H1 (cell line): ENCODE data around the gene LTO1. TPM values are rescaled to one million over a fixed set of nuclear protein-coding genes. Genes with fewer than 3 reads are reported as not detected.

Source experiments
- CTCF ChIA-PET: fragments of 300-600 bp; sonication (Branson Sonifier 250); formaldehyde crosslinking; loops from one replicate; lab custom pipeline; 2021; ENCODE audit not compliant: partially characterized antibody; lab: Charles Lee
- POLR2A ChIA-PET: fragments of 300-600 bp; sonication (Branson Sonifier 250); formaldehyde crosslinking; loops from one replicate; lab custom pipeline; 2021; ENCODE audit warnings: inconsistent platforms; ENCODE audit not compliant: partially characterized antibody; lab: Charles Lee
- DNase-seq, 2 experiments: peaks; one replicate each; pipeline versions ENCODE4 v3.0.0 to v3.0.0-alpha.2; 2010 to 2022; ENCODE audit warnings: low spot score in 2 of 2, low read depth in 1 of 2, mixed read lengths in 1 of 2
- FAIRE-seq: peaks from 2 replicates; lab custom pipeline; 2011; peaks lifted over from hg19 to GRCh38; lab: Jason Lieb, UNC
- H2AFZ ChIP-seq: 2 replicates; pipeline ENCODE4 v1.8.1; 2012; ENCODE audit warnings: low read length, inconsistent platforms
- H2AK5ac ChIP-seq: 2 replicates; pipeline ENCODE4 v1.6.1; 2013; ENCODE audit warnings: low read depth, low read length
- H2BK120ac ChIP-seq: replicated peaks from 2 replicates; pipeline ENCODE3; 2013; ENCODE audit warnings: low read depth, low read length, inconsistent platforms
- H2BK12ac ChIP-seq: 2 replicates; pipeline ENCODE4 v1.6.1; 2013; ENCODE audit warnings: low read depth, low read length
- H2BK15ac ChIP-seq: 2 replicates; pipeline ENCODE4 v1.6.1; 2013; ENCODE audit warnings: low read length
- H2BK20ac ChIP-seq: 2 replicates; pipeline ENCODE4 v1.6.1; 2013; ENCODE audit warnings: low read length
- H2BK5ac ChIP-seq: 2 replicates; pipeline ENCODE4 v1.6.1; 2013; ENCODE audit warnings: low read depth, low read length
- H3K14ac ChIP-seq: 2 replicates; pipeline ENCODE4 v1.6.1; 2013; ENCODE audit warnings: inconsistent platforms; ENCODE audit not compliant: insufficient read length
- H3K18ac ChIP-seq: 2 replicates; pipeline ENCODE4 v1.6.1; 2013; ENCODE audit warnings: low read length; ENCODE audit errors: extremely low read depth
- H3K23ac ChIP-seq: 2 replicates; pipeline ENCODE4 v1.6.1; 2013; ENCODE audit warnings: inconsistent platforms; ENCODE audit not compliant: insufficient read length
- H3K23me2 ChIP-seq: 2 replicates; pipeline ENCODE4 v1.6.1; 2013; ENCODE audit warnings: low read depth, low read length
- H3K27ac ChIP-seq: 2 replicates; pipeline ENCODE4 v1.6.1; 2011; ENCODE audit warnings: low read depth, low read length, inconsistent platforms
- H3K27me3 ChIP-seq, 4 experiments: replicated peaks in 1 of 4; 1 replicate in 1 of 4; 2 replicates in 3 of 4; pipeline versions ENCODE4 v1.6.1 to v1.8.1; 2011 to 2013; ENCODE audit warnings: low read length in 3 of 4, mild to moderate bottlenecking in 3 of 4, inconsistent platforms in 2 of 4, mixed read lengths in 2 of 4, moderate library complexity in 1 of 4; ENCODE audit not compliant: control insufficient read depth in 3 of 4, insufficient read depth in 3 of 4; ENCODE audit errors: extremely low read depth in 1 of 4
- H3K36me3 ChIP-seq, 4 experiments: 2 replicates each; pipeline versions ENCODE4 v1.6.1 to v1.8.1; 2011 to 2013; ENCODE audit warnings: mild to moderate bottlenecking in 4 of 4, low read length in 3 of 4, moderate library complexity in 2 of 4, control low read depth in 1 of 4, inconsistent platforms in 1 of 4; ENCODE audit not compliant: insufficient read depth in 4 of 4, control insufficient read depth in 2 of 4
- H3K4ac ChIP-seq: replicated peaks from 2 replicates; pipeline ENCODE3; 2013; ENCODE audit warnings: low read length, low read depth, mixed read lengths, inconsistent platforms; ENCODE audit not compliant: insufficient read length
- H3K4me1 ChIP-seq, 4 experiments: replicated peaks in 1 of 4; 1 replicate in 1 of 4; 2 replicates in 3 of 4; pipeline versions ENCODE4 v1.6.1 to v1.8.1; 2011 to 2013; ENCODE audit warnings: low read length in 3 of 4, inconsistent platforms in 2 of 4, mixed read lengths in 1 of 4; ENCODE audit not compliant: insufficient read depth in 4 of 4, control insufficient read depth in 3 of 4
- H3K4me2 ChIP-seq, 2 experiments: 2 replicates each; pipeline versions ENCODE4 v1.6.1 to v1.8.1; 2011 to 2013; ENCODE audit warnings: low read depth in 2 of 2, low read length in 2 of 2, control low read depth in 1 of 2, inconsistent platforms in 1 of 2, mild to moderate bottlenecking in 1 of 2; ENCODE audit not compliant: insufficient read depth in 1 of 2
- H3K4me3 ChIP-seq, 4 experiments: fragments of 200-600, 300-600 bp in 1 of 4; sonication (generic), shearing (Covaris generic), sonication (Bioruptor Twin) in 1 of 4; 2 replicates each; pipeline versions ENCODE4 v1.5.1 to v1.8.1; 2011 to 2016; ENCODE audit warnings: low read length in 4 of 4, low read depth in 3 of 4, control low read depth in 2 of 4, inconsistent platforms in 2 of 4, mild to moderate bottlenecking in 2 of 4, mixed read lengths in 1 of 4, moderate library complexity in 1 of 4; ENCODE audit not compliant: insufficient read depth in 2 of 4; ENCODE audit errors: extremely low read depth in 1 of 4
- H3K56ac ChIP-seq: replicated peaks from 2 replicates; pipeline ENCODE3; 2013; ENCODE audit warnings: low read depth, mild to moderate bottlenecking, mixed read lengths, low read length, inconsistent platforms; ENCODE audit not compliant: insufficient read length
- H3K79me1 ChIP-seq: 2 replicates; pipeline ENCODE4 v1.6.1; 2013; ENCODE audit warnings: low read depth, low read length, control low read depth
- H3K79me2 ChIP-seq, 2 experiments: 2 replicates each; pipeline versions ENCODE4 v1.6.1 to v1.8.1; 2012 to 2013; ENCODE audit warnings: low read length in 2 of 2, mild to moderate bottlenecking in 2 of 2, inconsistent platforms in 1 of 2; ENCODE audit not compliant: insufficient read depth in 2 of 2, control insufficient read depth in 1 of 2
- H3K9ac ChIP-seq, 4 experiments: replicated peaks in 1 of 4; 1 replicate in 1 of 4; 2 replicates in 3 of 4; pipeline versions ENCODE4 v1.6.1 to v1.8.1; 2011 to 2013; ENCODE audit warnings: low read depth in 3 of 4, low read length in 3 of 4, control low read depth in 2 of 4, mild to moderate bottlenecking in 2 of 4, moderate library complexity in 2 of 4, inconsistent platforms in 1 of 4; ENCODE audit errors: extremely low read depth in 1 of 4
- H3K9me3 ChIP-seq, 2 experiments: 2 replicates each; pipeline versions ENCODE4 v1.6.1 to v1.8.1; 2012 to 2013; ENCODE audit warnings: mild to moderate bottlenecking in 2 of 2, moderate library complexity in 2 of 2, control low read depth in 1 of 2, inconsistent platforms in 1 of 2, low read depth in 1 of 2, low read length in 1 of 2, mixed read lengths in 1 of 2; ENCODE audit not compliant: insufficient read depth in 2 of 2
- H4K20me1 ChIP-seq, 2 experiments: replicated peaks in 1 of 2; 2 replicates each; pipeline versions ENCODE3 to v1.8.1; 2011 to 2013; ENCODE audit warnings: inconsistent platforms in 2 of 2, low read length in 2 of 2, mild to moderate bottlenecking in 1 of 2; ENCODE audit not compliant: insufficient read depth in 2 of 2, control insufficient read depth in 1 of 2
- H4K5ac ChIP-seq: 2 replicates; pipeline ENCODE4 v1.6.1; 2013; ENCODE audit warnings: low read length, low read depth, mixed read lengths, inconsistent platforms; ENCODE audit not compliant: insufficient read length
- H4K8ac ChIP-seq: 2 replicates; pipeline ENCODE4 v1.8.0; 2013; ENCODE audit warnings: mild to moderate bottlenecking, moderate library complexity, low read length, inconsistent platforms; ENCODE audit not compliant: insufficient read depth; ENCODE audit errors: extremely low read depth
- H4K91ac ChIP-seq: replicated peaks from 2 replicates; pipeline ENCODE3; 2013; ENCODE audit warnings: low read length, mixed read lengths, inconsistent platforms; ENCODE audit not compliant: insufficient read length
- CEBPB ChIP-seq: IDR thresholded peaks from 2 replicates; pipeline ENCODE4 v1.6.1; 2012; ENCODE audit warnings: low read depth, low read length
- EP300 ChIP-seq, 2 experiments: IDR thresholded peaks; 1 replicate in 1 of 2; 2 replicates in 1 of 2; pipeline ENCODE4 v1.6.1; 2011 to 2012; ENCODE audit warnings: low read depth in 2 of 2, low read length in 2 of 2, mild to moderate bottlenecking in 2 of 2, borderline replicate concordance in 1 of 2, inconsistent platforms in 1 of 2, moderate library complexity in 1 of 2
- GABPA ChIP-seq: IDR thresholded peaks from 2 replicates; pipeline ENCODE4 v1.6.1; 2011; ENCODE audit warnings: mild to moderate bottlenecking, low read length, moderate library complexity, borderline replicate concordance; ENCODE audit not compliant: insufficient read depth
- JUN ChIP-seq: IDR thresholded peaks from 2 replicates; pipeline ENCODE4 v1.6.1; 2011; ENCODE audit warnings: low read depth, mild to moderate bottlenecking, improper control_type of control experiment, low read length
- KDM5A ChIP-seq: fragments of 200-600 bp; IDR thresholded peaks from 2 replicates; pipeline ENCODE4 v1.7.1; 2012; ENCODE audit warnings: mild to moderate bottlenecking, low read length, inconsistent platforms, mixed read lengths
- SUZ12 ChIP-seq: fragments of 200-600 bp; sonication (generic); IDR thresholded peaks from 2 replicates; pipeline ENCODE4 v1.6.1; 2012; ENCODE audit warnings: mild to moderate bottlenecking, inconsistent platforms, low read length, moderate library complexity, mixed read lengths
- TBP ChIP-seq: IDR thresholded peaks from 2 replicates; pipeline ENCODE4 v1.6.1; 2011; ENCODE audit warnings: low read depth, low read length, improper control_type of control experiment
- WGBS, 2 experiments: shearing (Covaris generic) in 1 of 2; methylation state at CpG; one replicate each; pipeline versions ENCODE4 v1.1.6 to v1.1.7; 2013 to 2015; ENCODE audit warnings: low lambda C conversion rate in 2 of 2, mixed read lengths in 2 of 2, inconsistent platforms in 1 of 2, low coverage in 1 of 2, missing lambda C conversion rate in 1 of 2; ENCODE audit not compliant: insufficient replicate concordance in 2 of 2, insufficient coverage in 1 of 2, insufficient read length in 1 of 2; ENCODE audit errors: extremely low coverage in 1 of 2, missing lambda C conversion rate in 1 of 2; 5-methylcytosine and 5-hydroxymethylcytosine counted together
- polyA plus RNA-seq, 7 experiments: library from polyadenylated mRNA; depleted of rRNA in 3 of 7; stranded (reverse) in 5 of 7; unstranded in 2 of 7; fragments of >200 nt in 5 of 7; fragments of 200-250 nt in 2 of 7; gene quantifications; 1 replicate in 5 of 7; 2 replicates in 1 of 7; 4 replicates in 1 of 7; pipeline versions ENCODE4 v1.2.1 to v1.2.3, GENCODE V29; 2011 to 2013; ENCODE audit warnings: missing spikeins in 2 of 7, mixed read lengths in 2 of 7
- total RNA-seq: library from RNA; stranded (reverse); fragmentation: NEBNext Ultra II Directional; extraction: Animal tissue kit (Norgen Biotek cat#: 25700); gene quantifications from 2 replicates; pipeline ENCODE4 v1.2.1, GENCODE V29; 2021
- TF ChIP-seq, protein P1 (sequence below): IDR thresholded peaks from 2 replicates; pipeline ENCODE4 v1.6.1; 2011; ENCODE audit warnings: low read depth, mild to moderate bottlenecking, low read length; ENCODE audit not compliant: insufficient read depth

The LTO1 gene
- total and polyA plus RNA-seq, 2 of the 8 experiments (the other 6 are each of a cell fraction or from before 2014, with no cell fraction given) = 15.4 to 21.3 TPM

DNA sequence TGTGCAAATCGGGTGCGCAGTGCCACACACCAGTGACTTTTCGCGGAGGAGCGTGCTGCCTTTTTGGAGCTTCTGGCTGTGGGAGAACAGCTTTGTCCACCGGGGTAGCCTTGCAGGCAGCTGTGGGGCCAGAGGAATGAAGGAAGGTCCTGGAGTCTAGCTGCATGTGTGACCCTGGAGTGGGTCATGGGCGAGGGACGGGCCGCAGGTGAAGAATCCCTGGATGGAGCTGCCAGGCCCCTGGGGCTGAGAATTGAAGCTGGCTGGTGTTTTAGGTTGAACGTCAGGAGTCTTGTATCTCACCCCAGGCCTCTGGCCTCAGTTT, 25.6 kb downstream of the LTO1 start:
- no peak overlapping the region for H4K5ac ChIP-seq
- peaks cover 34 to 94% (median 62%) of the 10 kb centered on the region in 4 experiments for H3K36me3 ChIP-seq
- no peak overlapping the region for H3K9ac ChIP-seq
- H4K20me1 ChIP-seq = peaks cover 22 to 33% of the 10 kb centered on the region in 2 experiments
- 95% methylated on average over 10 of the region's 10 CpGs; no CpG with 5 or more reads in 1 of the 2 experiments for WGBS, 2 experiments
- H3K79me1 ChIP-seq = peaks cover 3% of the 10 kb centered on the region
- no peak overlapping the region for H2BK5ac ChIP-seq
- no peak overlapping the region for H3K18ac ChIP-seq
- no peak overlapping the region for H2AK5ac ChIP-seq
- no peak overlapping the region for H3K4me3 ChIP-seq
- H4K8ac ChIP-seq = no peak overlapping the region
- H4K91ac ChIP-seq = no peak overlapping the region
- H2BK120ac ChIP-seq = no peak overlapping the region
- H3K23me2 ChIP-seq = no peaks in the 10 kb centered on the region; the same call in 1 of the 2 replicates
- H2BK20ac ChIP-seq = no peak overlapping the region
- ChIA-PET POLR2A (interaction anchor here (0.9 to 2.3 kb wide), 5 partner anchors 8 to 360 kb away, joined by 3 to 13 read pairs (median 4); partner anchors contain the start of gene LTO1), CTCF (interaction anchor here (1.0 to 1.7 kb wide), 3 partner anchors 12 to 34 kb away, joined by 3 to 5 read pairs (median 5); no protein-coding TSS in a partner anchor)
- TF ChIP-seq TBP (no peak), GABPA (no peak), CEBPB (no peak), JUN (no peak), KDM5A (no peak), EP300 (IDR thresholded peaks at IDR 0.05; ENCODE audit: borderline replicate concordance in 1 of 2, low read depth in 2 of 2, low read length in 2 of 2) (no peak), SUZ12 (no peak)
- TF ChIP-seq, protein P1, sequence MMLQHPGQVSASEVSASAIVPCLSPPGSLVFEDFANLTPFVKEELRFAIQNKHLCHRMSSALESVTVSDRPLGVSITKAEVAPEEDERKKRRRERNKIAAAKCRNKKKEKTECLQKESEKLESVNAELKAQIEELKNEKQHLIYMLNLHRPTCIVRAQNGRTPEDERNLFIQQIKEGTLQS = no peak
- no peak for DNase-seq
- peaks cover 0 to 12% of the 10 kb centered on the region in 2 experiments; a peak in 2 of 4 replicates for H3K79me2 ChIP-seq
- no peak overlapping the region for H2AFZ ChIP-seq
- no peak overlapping the region for H3K27ac ChIP-seq
- no peak overlapping the region for H3K14ac ChIP-seq
- no peak overlapping the region for H3K23ac ChIP-seq
- no peak overlapping the region for H2BK12ac ChIP-seq
- FAIRE-seq = no peak
- H3K9me3 ChIP-seq = no peaks in the 10 kb centered on the region
- H2BK15ac ChIP-seq = no peak overlapping the region
- no peak overlapping the region for H3K4me2 ChIP-seq
- H3K27me3 ChIP-seq = no peaks in the 10 kb centered on the region
- peaks cover 0 to 8% (median under 1%) of the 10 kb centered on the region in 4 experiments; a peak in 3 of 7 replicates for H3K4me1 ChIP-seq
- H3K56ac ChIP-seq = no peak overlapping the region
- H3K4ac ChIP-seq = no peak overlapping the region
